Keratinocyte (primary cell): ENCODE results near the gene PIK3CA. TPM values are rescaled to one million over a fixed set of nuclear protein-coding genes. Genes with fewer than 3 reads are reported as not detected.
A peak's percentile ranks its signal among the peaks of the same experiment; 100 is the strongest.

ENCODE experiments used
- DNase-seq: peaks from one replicate; pipeline ENCODE4 v3.0.0-alpha.2; 2011; ENCODE audit warnings: low read depth, missing footprints, low spot score
- FAIRE-seq: peaks from 2 replicates; lab custom pipeline; 2011; peaks lifted over from hg19 to GRCh38; lab: Jason Lieb, UNC
- H2AFZ ChIP-seq: 2 replicates; pipeline ENCODE4 v1.6.0; 2012; ENCODE audit warnings: low read length, control low read depth, inconsistent platforms; ENCODE audit not compliant: control insufficient read depth
- H3K27ac ChIP-seq: 2 replicates; pipeline ENCODE4 v1.5.1; 2011; ENCODE audit warnings: low read length; ENCODE audit not compliant: control insufficient read depth, insufficient read depth
- H3K27me3 ChIP-seq: 3 replicates; pipeline ENCODE4 v1.6.0; 2011; ENCODE audit warnings: low read length; ENCODE audit not compliant: control insufficient read depth, insufficient read depth; ENCODE audit errors: extremely low read depth
- H3K36me3 ChIP-seq, 2 experiments: 2 replicates in 1 of 2; 3 replicates in 1 of 2; pipeline ENCODE4 v1.5.1; 2011; ENCODE audit warnings: low read length in 2 of 2, mild to moderate bottlenecking in 1 of 2; ENCODE audit not compliant: control insufficient read depth in 2 of 2, insufficient read depth in 2 of 2; ENCODE audit errors: extremely low read depth in 1 of 2
- H3K4me1 ChIP-seq: 3 replicates; pipeline ENCODE4 v1.5.1; 2011; ENCODE audit warnings: low read length; ENCODE audit not compliant: control insufficient read depth, insufficient read depth; ENCODE audit errors: extremely low read depth
- H3K4me2 ChIP-seq: 3 replicates; pipeline ENCODE4 v1.6.0; 2011; ENCODE audit warnings: low read depth, low read length; ENCODE audit not compliant: control insufficient read depth, insufficient read depth; ENCODE audit errors: extremely low read depth
- H3K4me3 ChIP-seq, 3 experiments: fragments of 200-600 bp in 1 of 3; sonication (generic) in 1 of 3; 2 replicates in 2 of 3; 3 replicates in 1 of 3; pipeline ENCODE4 v1.5.1; 2011 to 2016; ENCODE audit warnings: low read length in 3 of 3, mild to moderate bottlenecking in 3 of 3, control low read depth in 2 of 3, inconsistent platforms in 1 of 3, low read depth in 1 of 3, mixed read lengths in 1 of 3, mixed run types in 1 of 3, moderate library complexity in 1 of 3; ENCODE audit not compliant: control insufficient read depth in 2 of 3, insufficient read depth in 2 of 3; ENCODE audit errors: extremely low read depth in 1 of 3
- H3K79me2 ChIP-seq: 2 replicates; pipeline ENCODE4 v1.6.0; 2012; ENCODE audit warnings: low read length; ENCODE audit not compliant: control insufficient read depth, insufficient read depth
- H3K9ac ChIP-seq: 3 replicates; pipeline ENCODE4 v1.6.0; 2011; ENCODE audit warnings: low read length; ENCODE audit not compliant: control insufficient read depth, insufficient read depth; ENCODE audit errors: extremely low read depth
- H3K9me1 ChIP-seq: 3 replicates; pipeline ENCODE4 v1.6.0; 2011; ENCODE audit warnings: low read length; ENCODE audit not compliant: control insufficient read depth, insufficient read depth; ENCODE audit errors: extremely low read depth
- H3K9me3 ChIP-seq: 2 replicates; pipeline ENCODE4 v1.5.1; 2012; ENCODE audit warnings: low read depth, low read length; ENCODE audit not compliant: control insufficient read depth
- H4K20me1 ChIP-seq: 3 replicates; pipeline ENCODE4 v1.6.0; 2011; ENCODE audit warnings: low read length; ENCODE audit not compliant: control insufficient read depth, insufficient read depth; ENCODE audit errors: extremely low read depth
- EZH2 ChIP-seq: IDR thresholded peaks from one replicate; pipeline ENCODE4 v1.6.1; 2012; ENCODE audit warnings: inconsistent platforms, mild to moderate bottlenecking, low read length, moderate library complexity
- dilution Hi-C: fragments of 300-500 bp; cut with MboI; formaldehyde crosslinking; loops from one replicate; pipeline ENCODE4 v1.7.0; 2020; ENCODE audit warnings: low sequenced_read_pairs; ENCODE audit not compliant: extremely low pct_ligation_motif_present
- polyA plus RNA-seq, 5 experiments: library from polyadenylated mRNA; depleted of rRNA in 3 of 5; stranded (reverse) in 3 of 5; stranded (forward) in 1 of 5; unstranded in 1 of 5; fragments of >200 nt; gene quantifications; 1 replicate in 1 of 5; 2 replicates in 3 of 5; 3 replicates in 1 of 5; pipeline versions ENCODE4 v1.2.1 to v1.2.3, GENCODE V29; 2011 to 2012; ENCODE audit warnings: missing spikeins in 2 of 5, low read depth in 1 of 5, low replicate concordance in 1 of 5
- TF ChIP-seq, protein P1 (sequence below), 3 experiments: IDR thresholded peaks in 1 of 3; conservative IDR thresholded peaks in 1 of 3; optimal IDR thresholded peaks in 1 of 3; 2 replicates in 2 of 3; 3 replicates in 1 of 3; pipeline versions ENCODE3 to v1.5.1; 2011; ENCODE audit warnings: low read length in 3 of 3, mild to moderate bottlenecking in 3 of 3, moderate library complexity in 2 of 3, control low read depth in 1 of 3, inconsistent platforms in 1 of 3; ENCODE audit not compliant: insufficient read depth in 2 of 3; ENCODE audit errors: extremely low read depth in 1 of 3

Gene PIK3CA
- polyA plus RNA-seq, 1 donor (not counting 4 experiments of a cell fraction or from before 2014, with no cell fraction given), result 12.0 TPM

DNA sequence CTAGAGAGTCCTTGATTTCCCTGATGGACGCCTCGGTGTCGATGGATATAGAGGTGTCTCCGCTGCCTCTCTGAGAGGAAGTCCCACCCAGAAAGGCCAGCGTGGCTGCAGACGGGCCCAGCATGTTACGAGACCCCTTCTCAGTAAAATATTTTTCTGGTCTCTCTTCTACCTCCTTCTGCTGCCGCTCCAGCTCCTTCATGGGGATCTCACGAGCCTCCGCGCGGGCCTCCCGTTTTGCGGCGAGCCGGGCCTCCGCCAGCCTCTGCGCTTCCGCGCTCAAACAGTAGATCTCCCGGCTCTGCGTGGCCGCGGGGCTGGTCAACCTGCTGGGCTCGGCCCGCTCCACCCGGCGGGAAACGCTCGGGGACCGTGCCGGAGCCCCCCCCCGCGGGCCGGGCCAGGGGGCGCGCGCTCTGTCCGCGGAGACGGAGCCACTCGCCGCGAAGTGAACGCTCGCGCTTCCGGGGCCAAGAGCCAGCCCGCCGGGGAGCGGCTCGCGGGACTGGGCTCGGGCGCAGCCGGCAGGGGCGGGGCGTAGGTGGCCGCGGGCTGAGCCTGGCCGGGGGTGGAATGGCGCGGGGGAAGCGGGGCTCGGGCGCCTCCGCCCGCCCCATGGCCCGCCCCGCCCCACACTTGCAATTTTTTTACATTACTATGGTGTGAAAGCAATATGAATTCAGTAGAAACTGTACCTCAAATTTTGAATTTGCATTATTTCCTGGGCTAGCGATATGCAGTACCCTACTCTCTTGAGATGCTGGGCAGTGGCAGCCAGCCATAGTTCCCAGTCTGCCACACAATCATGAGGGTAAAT is 113.0 kb downstream of the PIK3CA start:
- Histone ChIP-seq H4K20me1 (no peaks in the 10 kb centered on the region), H3K9ac (peak overlapping the region; percentile 56), H3K4me2 (peak overlapping the region; percentile 81), H3K4me3 (peak overlapping the region; percentile 39 to 65 (median 61)), H3K27me3 (no peaks in the 10 kb centered on the region), H3K9me1 (no peaks in the 10 kb centered on the region), H3K79me2 (no peaks in the 10 kb centered on the region), H2AFZ (peak overlapping the region; percentile 74), H3K4me1 (no peaks in the 10 kb centered on the region), H3K27ac (no peak overlapping the region), H3K36me3 (no peaks in the 10 kb centered on the region), H3K9me3 (peaks cover 2% of the 10 kb centered on the region)
- no peak for FAIRE-seq
- DNase-seq, result no peak
- TF ChIP-seq EZH2, result no peak
- TF ChIP-seq, protein P1, sequence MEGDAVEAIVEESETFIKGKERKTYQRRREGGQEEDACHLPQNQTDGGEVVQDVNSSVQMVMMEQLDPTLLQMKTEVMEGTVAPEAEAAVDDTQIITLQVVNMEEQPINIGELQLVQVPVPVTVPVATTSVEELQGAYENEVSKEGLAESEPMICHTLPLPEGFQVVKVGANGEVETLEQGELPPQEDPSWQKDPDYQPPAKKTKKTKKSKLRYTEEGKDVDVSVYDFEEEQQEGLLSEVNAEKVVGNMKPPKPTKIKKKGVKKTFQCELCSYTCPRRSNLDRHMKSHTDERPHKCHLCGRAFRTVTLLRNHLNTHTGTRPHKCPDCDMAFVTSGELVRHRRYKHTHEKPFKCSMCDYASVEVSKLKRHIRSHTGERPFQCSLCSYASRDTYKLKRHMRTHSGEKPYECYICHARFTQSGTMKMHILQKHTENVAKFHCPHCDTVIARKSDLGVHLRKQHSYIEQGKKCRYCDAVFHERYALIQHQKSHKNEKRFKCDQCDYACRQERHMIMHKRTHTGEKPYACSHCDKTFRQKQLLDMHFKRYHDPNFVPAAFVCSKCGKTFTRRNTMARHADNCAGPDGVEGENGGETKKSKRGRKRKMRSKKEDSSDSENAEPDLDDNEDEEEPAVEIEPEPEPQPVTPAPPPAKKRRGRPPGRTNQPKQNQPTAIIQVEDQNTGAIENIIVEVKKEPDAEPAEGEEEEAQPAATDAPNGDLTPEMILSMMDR (optimal IDR thresholded peaks at IDR 0.05 in 1 of 3, IDR thresholded peaks at IDR 0.05 in 1 of 3, conservative IDR thresholded peaks at IDR 0.05 in 1 of 3; ENCODE audit: extremely low read depth in 1 of 3, insufficient read depth in 2 of 3, low read length in 3 of 3), result no peak
- dilution Hi-C loops, result no loop called here

DNA sequence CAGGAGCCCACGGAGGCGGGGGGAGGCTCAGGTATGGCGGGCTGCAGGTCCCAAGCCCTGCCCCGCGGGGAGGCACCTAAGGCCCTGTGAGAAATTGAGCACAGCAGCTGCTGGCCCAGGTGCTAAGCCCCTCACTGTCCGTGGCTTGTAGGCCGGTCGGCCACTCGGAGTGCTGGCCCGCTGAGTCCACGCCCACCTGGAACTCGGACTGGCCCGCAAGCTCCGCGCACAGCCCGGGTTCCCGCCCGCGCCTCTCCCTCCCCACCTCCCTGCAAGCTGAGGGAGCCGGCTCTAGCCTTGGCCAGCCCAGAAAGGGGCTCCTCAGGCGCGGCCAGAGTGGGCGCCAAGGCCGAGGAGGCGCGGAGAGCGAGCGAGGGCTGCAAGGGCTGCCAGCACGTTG is 115.0 kb downstream of the PIK3CA start:
- FAIRE-seq, result no peak
- Histone ChIP-seq H4K20me1 (no peaks in the 10 kb centered on the region), H3K4me2 (no peak overlapping the region), H3K36me3 (no peaks in the 10 kb centered on the region), H3K4me3 (no peak overlapping the region), H3K9me3 (peaks cover 2% of the 10 kb centered on the region), H2AFZ (no peak overlapping the region), H3K4me1 (no peaks in the 10 kb centered on the region), H3K27ac (no peak overlapping the region), H3K79me2 (no peaks in the 10 kb centered on the region), H3K9me1 (no peaks in the 10 kb centered on the region), H3K9ac (no peak overlapping the region), H3K27me3 (no peaks in the 10 kb centered on the region)
- no peak for DNase-seq
- TF ChIP-seq, protein P1 (optimal IDR thresholded peaks at IDR 0.05 in 1 of 3, IDR thresholded peaks at IDR 0.05 in 1 of 3, conservative IDR thresholded peaks at IDR 0.05 in 1 of 3; ENCODE audit: extremely low read depth in 1 of 3, insufficient read depth in 2 of 3, low read length in 3 of 3), result no peak
- no peak for TF ChIP-seq EZH2
- dilution Hi-C loops, result no loop called here
